VCaP (cell line): ENCODE data around the gene WDR70.

Experiments
- H3K27ac ChIP-seq: fragments of 450-650 bp; 2 replicates; pipeline ENCODE4 v1.5.1; 2017
- CTCF ChIP-seq: fragments of 450-650 bp; conservative IDR thresholded peaks from 2 replicates; pipeline ENCODE4 v1.5.1; 2017; ENCODE audit warnings: mild to moderate bottlenecking, moderate library complexity

Gene WDR70

DNA sequence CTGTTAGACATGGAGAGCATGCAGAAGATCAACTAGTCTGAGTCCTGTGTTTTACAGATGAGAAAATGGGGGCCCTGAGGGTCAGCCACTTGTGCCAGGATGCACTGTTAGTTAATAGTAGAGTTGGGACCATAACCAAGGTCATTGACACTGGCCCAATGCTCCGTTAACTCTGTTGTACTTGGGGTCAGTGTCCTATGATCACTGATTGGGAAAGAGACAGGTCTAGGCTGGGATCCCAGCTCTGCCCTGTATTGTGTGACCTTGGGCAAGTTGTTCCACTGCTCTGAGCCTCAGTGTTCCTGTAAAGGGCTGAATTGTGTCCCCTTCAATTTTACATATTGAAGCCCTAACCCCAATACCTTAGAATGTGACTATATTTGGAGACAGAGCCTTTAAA lies 390.7 kb downstream of the WDR70 start:
- H3K27ac ChIP-seq = no peak overlapping the region

DNA sequence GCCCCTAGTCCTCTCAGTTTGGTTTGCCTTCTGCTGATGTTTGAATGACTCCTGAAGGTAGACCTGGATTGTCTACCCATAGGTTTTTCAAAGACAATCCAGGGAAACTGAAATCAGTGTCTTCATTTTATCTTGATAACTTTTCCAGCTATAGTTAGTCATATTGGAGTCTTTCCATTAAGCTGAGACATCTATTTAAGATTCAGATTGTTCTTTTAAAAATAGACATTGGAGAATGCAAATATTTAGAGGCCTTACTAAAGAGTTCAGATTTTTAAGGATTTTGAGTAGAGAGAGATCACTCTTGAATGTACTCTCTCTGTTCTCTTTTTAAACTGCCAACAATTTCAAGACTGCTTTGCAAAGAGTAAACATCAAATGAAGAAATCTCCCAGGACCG lies 391.7 kb downstream of the WDR70 start:
- no peak for TF ChIP-seq CTCF
- H3K27ac ChIP-seq = no peak overlapping the region

More for the DNA sequence above, 390.7 kb downstream of the WDR70 start:
- no peak for TF ChIP-seq CTCF

DNA sequence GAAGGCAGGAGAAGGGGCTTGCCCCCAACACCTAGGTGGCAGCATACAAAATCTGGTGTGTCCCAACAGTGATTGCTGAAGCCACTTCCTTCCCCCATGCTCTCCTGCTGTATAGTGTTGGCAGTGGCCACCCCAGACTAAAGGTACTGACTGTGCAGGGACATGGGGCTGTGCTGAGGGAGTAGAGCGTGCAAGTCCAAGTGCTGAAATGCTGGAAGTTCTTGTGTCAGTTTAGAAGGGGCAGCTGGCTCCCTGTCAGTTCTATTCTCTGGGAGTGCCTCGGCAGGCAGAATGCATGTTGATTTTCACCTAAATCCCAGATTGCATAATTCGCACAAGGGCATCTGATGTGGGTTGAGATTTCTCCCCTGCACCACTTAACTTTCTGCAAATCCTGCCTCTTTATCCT lies 392.1 kb downstream of the WDR70 start:
- no peak for TF ChIP-seq CTCF
- H3K27ac ChIP-seq = no peak overlapping the region

DNA sequence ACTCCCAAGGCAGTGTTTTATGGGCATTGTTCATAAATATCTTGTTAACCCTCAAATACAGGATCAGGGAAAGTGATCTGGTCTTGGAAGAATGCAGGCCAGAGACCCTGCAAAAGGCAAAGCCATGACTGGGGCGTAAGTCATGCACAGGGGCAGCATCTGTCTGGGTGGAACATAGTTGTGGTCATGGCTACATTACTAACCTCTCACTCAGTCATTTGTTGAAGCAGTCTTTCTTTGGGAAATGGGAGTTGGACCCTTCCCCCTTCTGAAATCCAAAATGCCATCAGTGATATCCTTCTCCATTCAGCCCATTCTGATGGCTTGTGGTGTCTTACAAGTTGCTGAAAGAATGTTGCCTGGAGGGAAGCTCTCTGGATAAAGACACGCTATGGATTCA lies 392.6 kb downstream of the WDR70 start:
- no peak for TF ChIP-seq CTCF
- no peak overlapping the region for H3K27ac ChIP-seq

DNA sequence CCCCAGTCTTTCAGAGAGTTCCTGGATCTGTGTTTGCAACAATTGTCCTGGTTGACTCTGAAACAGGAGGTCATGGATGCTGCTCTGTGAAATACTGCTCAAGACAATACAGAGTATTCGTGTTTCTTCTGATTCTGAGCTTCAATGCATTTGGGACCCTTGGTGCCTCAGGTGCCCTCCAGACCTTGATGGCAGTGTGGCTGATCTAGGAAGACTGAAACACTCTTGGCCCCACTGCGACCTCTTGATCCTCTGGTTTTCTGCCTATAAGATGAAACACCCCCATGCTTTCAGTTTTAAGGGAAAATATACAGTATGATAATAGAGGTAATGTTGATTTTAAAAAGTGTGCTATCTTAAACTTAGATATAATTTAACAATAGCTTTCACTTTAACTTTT lies 393.1 kb downstream of the WDR70 start:
- no peak overlapping the region for H3K27ac ChIP-seq
- TF ChIP-seq CTCF = no peak

- no peak overlapping the region for H3K27ac ChIP-seq
- TF ChIP-seq CTCF = no peak
Measured at GRCh38 chr5:37773809-37774208, 394.7 kb downstream of the WDR70 start.

- TF ChIP-seq CTCF = peak; percentile 61
Measured at GRCh38 chr5:37774912-37775483, 395.9 kb downstream of the WDR70 start.

More at GRCh38 chr5:37774912-37775483, 395.9 kb downstream of the WDR70 start:
- no peak overlapping the region for H3K27ac ChIP-seq
